Stomach (tissue), 9 donors: ENCODE measurements around the gene STK33. TPM values are rescaled to one million over a fixed set of nuclear protein-coding genes. Genes with fewer than 3 reads are reported as not detected.

Experiments used
- DNase-seq, 2 donors: peaks; one replicate each; pipeline versions ENCODE4 v3.0.0 to v3.0.0-alpha.2; 2013 to 2019
- H3K27ac ChIP-seq, 5 donors: fragments of 200-600 bp in 4 of 5; sonication (generic) in 4 of 5; one replicate each; pipeline ENCODE4 v1.5.1; 2013 to 2019; ENCODE audit warnings: mild to moderate bottlenecking in 1 of 5, moderate library complexity in 1 of 5
- H3K27me3 ChIP-seq, 3 donors: fragments of 200-600 bp; sonication (generic); one replicate each; pipeline ENCODE4 v1.5.1; 2017 to 2019; ENCODE audit warnings: mixed run types in 1 of 3
- H3K36me3 ChIP-seq, 4 donors: fragments of 200-600 bp; sonication (generic); 1 replicate in 3 of 4; 2 replicates in 1 of 4; pipeline ENCODE4 v1.5.1; 2016 to 2019
- H3K4me1 ChIP-seq, 4 donors: fragments of 200-600 bp; sonication (generic); one replicate each; pipeline ENCODE4 v1.5.1; 2016 to 2019
- H3K4me3 ChIP-seq, 4 donors: fragments of 200-600 bp; sonication (generic) in 3 of 4; one replicate each; pipeline ENCODE4 v1.5.1; 2016 to 2019; ENCODE audit warnings: mild to moderate bottlenecking in 1 of 4
- H3K9me3 ChIP-seq, 4 donors: fragments of 200-600 bp; sonication (generic); one replicate each; pipeline ENCODE4 v1.5.1; 2016 to 2019
- CTCF ChIP-seq, 7 experiments: fragments of 450-650 bp in 4 of 7; fragments of 200-600 bp in 3 of 7; sonication (generic) in 3 of 7; IDR thresholded peaks; one replicate each; pipeline ENCODE4 v1.5.1; 2016 to 2019; ENCODE audit warnings: antibody characterized with exemption in 7 of 7, control low read depth in 2 of 7, mild to moderate bottlenecking in 1 of 7
- EP300 ChIP-seq: sonication (generic); formaldehyde crosslinking; IDR thresholded peaks from one replicate; pipeline ENCODE4 v1.6.1; 2017; ENCODE audit warnings: antibody characterized with exemption
- POLR2A ChIP-seq, 4 donors: fragments of 450-650 bp; IDR thresholded peaks; one replicate each; pipeline ENCODE4 v1.6.1; 2016; ENCODE audit warnings: antibody characterized with exemption in 4 of 4, control low read depth in 2 of 4, mild to moderate bottlenecking in 1 of 4, moderate library complexity in 1 of 4
- POLR2AphosphoS5 ChIP-seq, 3 donors: sonication (generic); formaldehyde crosslinking; IDR thresholded peaks; one replicate each; pipeline ENCODE4 v1.6.1; 2016; ENCODE audit warnings: antibody characterized with exemption in 3 of 3
- WGBS, 5 donors: extraction: QIAGEN DNeasy Blood & Tissue Kit in 3 of 5; methylation state at CpG; one replicate each; pipeline versions ENCODE4 v1.1.5 to v1.1.7; 2013 to 2018; 5-methylcytosine and 5-hydroxymethylcytosine counted together
- intact Hi-C: fragments of 100-400 bp; cut with DNase I; formaldehyde crosslinking; loops from one replicate; pipeline ENCODE4 v1.15.1; 2023; ENCODE audit warnings: low total_unique reads
- polyA plus RNA-seq, 3 donors: library from polyadenylated mRNA; stranded (reverse); fragments of 200-250 nt; gene quantifications; one replicate each; pipeline ENCODE4 v1.2.3, GENCODE V29; 2013
- total RNA-seq, 5 donors: library from RNA; depleted of rRNA; stranded (reverse); fragments of >200 nt; gene quantifications; one replicate each; pipeline versions ENCODE4 v1.1.0 to v1.2.3, GENCODE V29; 2014 to 2016
- donor health status: healthy with polysubstance abuse.
- donor health status: Bipolar disorder and iron deficiency.
- donor health status: healthy.

Gene STK33
- total and polyA plus RNA-seq, 8 donors: 3.1 to 21.3 (median 10.9) TPM; not detected in 1

GRCh38 chr11:8523396-8523795 is 70.6 kb downstream of the STK33 start:
- intact Hi-C loops: no loop called here
- Histone ChIP-seq H3K4me1 (no peaks in the 10 kb centered on the region), H3K36me3 (no peaks in the 10 kb centered on the region), H3K27ac (no peak overlapping the region), H3K9me3 (peaks cover 0 to 10% (median 4%) of the 10 kb centered on the region in 4 donors), H3K4me3 (no peak overlapping the region), H3K27me3 (no peaks in the 10 kb centered on the region)
- no peak for DNase-seq
- TF ChIP-seq CTCF (IDR thresholded peaks at IDR 0.05): no peak
- TF ChIP-seq EP300: no peak
- no peak for TF ChIP-seq POLR2AphosphoS5 (IDR thresholded peaks at IDR 0.05)
- TF ChIP-seq POLR2A (IDR thresholded peaks at IDR 0.05): no peak
- 95 to 98% (median 98%) methylated on average over 22 to 34 of the region's 34 CpGs for WGBS, 5 donors

GRCh38 chr11:8512547-8512946 is 81.5 kb downstream of the STK33 start:
- Histone ChIP-seq H3K9me3 (peaks cover 0 to 16% (median 7%) of the 10 kb centered on the region in 4 donors), H3K27ac (no peak overlapping the region), H3K36me3 (no peaks in the 10 kb centered on the region), H3K27me3 (no peaks in the 10 kb centered on the region), H3K4me3 (no peak overlapping the region), H3K4me1 (no peaks in the 10 kb centered on the region)
- no peak for DNase-seq
- intact Hi-C loops: no loop called here
- TF ChIP-seq POLR2A (IDR thresholded peaks at IDR 0.05) (no peak), CTCF (IDR thresholded peaks at IDR 0.05) (no peak), POLR2AphosphoS5 (IDR thresholded peaks at IDR 0.05) (no peak), EP300 (no peak)
- 54 to 91% (median 84%) methylated on average over 2 of the region's 2 CpGs for WGBS, 5 donors

GRCh38 chr11:8503910-8504364 is 90.1 kb downstream of the STK33 start:
- Histone ChIP-seq H3K9me3 (no peaks in the 10 kb centered on the region), H3K27me3 (no peaks in the 10 kb centered on the region), H3K4me3 (no peak overlapping the region), H3K4me1 (peaks cover 0 to 12% (median 5%) of the 10 kb centered on the region in 4 donors), H3K36me3 (no peaks in the 10 kb centered on the region), H3K27ac (peak overlapping the region in 2 of 5 donors; percentile 5 to 7)
- 21 to 34% (median 23%) methylated on average over 1 of the region's 1 CpG for WGBS, 5 donors
- intact Hi-C loops: no loop called here
- TF ChIP-seq POLR2A (IDR thresholded peaks at IDR 0.05): no peak
- TF ChIP-seq CTCF (IDR thresholded peaks at IDR 0.05): no peak
- no peak for TF ChIP-seq EP300
- TF ChIP-seq POLR2AphosphoS5 (IDR thresholded peaks at IDR 0.05): no peak
- peak in 1 of 2 donors; percentile 75 for DNase-seq

GRCh38 chr11:8501836-8502235 is 92.2 kb downstream of the STK33 start:
- peaks cover 0 to 12% (median 5%) of the 10 kb centered on the region in 4 donors for H3K4me1 ChIP-seq
- no peak for TF ChIP-seq POLR2A (IDR thresholded peaks at IDR 0.05)
- no peak for TF ChIP-seq EP300
- TF ChIP-seq CTCF (IDR thresholded peaks at IDR 0.05): no peak
- no peak for TF ChIP-seq POLR2AphosphoS5 (IDR thresholded peaks at IDR 0.05)
- no peak overlapping the region for H3K27ac ChIP-seq
- no peak overlapping the region for H3K4me3 ChIP-seq
- WGBS, 5 donors: 89 to 94% (median 93%) methylated on average over 2 of the region's 2 CpGs
- intact Hi-C loops: no loop called here
- H3K36me3 ChIP-seq: no peaks in the 10 kb centered on the region
- no peaks in the 10 kb centered on the region for H3K27me3 ChIP-seq
- no peak for DNase-seq
- peaks cover 0 to 12% (median 5%) of the 10 kb centered on the region in 4 donors for H3K9me3 ChIP-seq
